Activated CD4-positive, alpha-beta T cell treated with anti-CD3 and anti-CD28 coated beads, Interleukin-2, Interleukin-4, amounts not matched to agents 100 ng/mL and 50 ng/mL, durations not matched to agents 16 hours and 8 hours (primary cell): Measurements from ENCODE around the gene THSD7A.

Experiments
- DNase-seq: peaks from one replicate; pipeline ENCODE4 v3.0.0-alpha.2; 2020; ENCODE audit warnings: low spot score

Gene THSD7A

GRCh38 chr7:11517853-11518252 lies 314.1 kb downstream of the THSD7A start:
- DNase-seq = no peak

- no peak for DNase-seq
Observed at GRCh38 chr7:11516328-11516727, 315.7 kb downstream of the THSD7A start.

- no peak for DNase-seq
Observed at GRCh38 chr7:11513460-11513859, 318.5 kb downstream of the THSD7A start.

GRCh38 chr7:11507929-11508328 lies 324.1 kb downstream of the THSD7A start:
- no peak for DNase-seq

- DNase-seq = no peak
Observed at GRCh38 chr7:11506417-11506816, 325.6 kb downstream of the THSD7A start.

GRCh38 chr7:11505471-11505985 lies 326.5 kb downstream of the THSD7A start:
- no peak for DNase-seq

- DNase-seq = no peak
Observed at GRCh38 chr7:11492307-11492706, 339.7 kb downstream of the THSD7A start.

GRCh38 chr7:11491811-11492210 lies 340.2 kb downstream of the THSD7A start:
- DNase-seq = no peak

- DNase-seq = no peak
Observed at GRCh38 chr7:11489280-11489679, 342.7 kb downstream of the THSD7A start.

- no peak for DNase-seq
Observed at GRCh38 chr7:11486271-11486670, 345.7 kb downstream of the THSD7A start.

- DNase-seq = no peak
Observed at GRCh38 chr7:11485636-11486035, 346.4 kb downstream of the THSD7A start.

GRCh38 chr7:11480143-11480542 lies 351.9 kb downstream of the THSD7A start:
- no peak for DNase-seq

GRCh38 chr7:11478882-11479281 lies 353.1 kb downstream of the THSD7A start:
- no peak for DNase-seq

GRCh38 chr7:11478426-11478825 lies 353.6 kb downstream of the THSD7A start:
- no peak for DNase-seq

GRCh38 chr7:11474902-11475585 lies 357.0 kb downstream of the THSD7A start:
- DNase-seq = no peak

GRCh38 chr7:11473807-11474424 lies 358.1 kb downstream of the THSD7A start:
- no peak for DNase-seq

GRCh38 chr7:11473220-11473619 lies 358.8 kb downstream of the THSD7A start:
- DNase-seq = no peak

- DNase-seq = no peak
Observed at GRCh38 chr7:11472646-11473045, 359.4 kb downstream of the THSD7A start.

- DNase-seq = no peak
Observed at GRCh38 chr7:11471255-11471654, 360.7 kb downstream of the THSD7A start.

GRCh38 chr7:11469028-11469745 lies 362.8 kb downstream of the THSD7A start:
- DNase-seq = no peak

GRCh38 chr7:11466517-11467105 lies 365.4 kb downstream of the THSD7A start:
- no peak for DNase-seq

GRCh38 chr7:11464624-11465023 lies 367.4 kb downstream of the THSD7A start:
- DNase-seq = no peak

GRCh38 chr7:11461946-11462345 lies 370.1 kb downstream of the THSD7A start:
- no peak for DNase-seq
